Stimulated activated memory B cell treated with anti-CD40 and anti-IgM and Interleukin-4, amounts not matched to agents 10 μg/mL and 1 μg/mL and 100 μg/mL, for 72 hours (primary cell): ENCODE results near the gene ACAT2.

ENCODE experiments used
- ATAC-seq: fragments of 150-1000 bp; cut with Tn5 transposase; 2 replicates; pipeline ENCODE4 v1.10.0; 2021
- H3K27ac Mint-ChIP-seq: one replicate; pipeline ENCODE4 v1.8.0; 2022; ENCODE audit warnings: mild to moderate bottlenecking, mixed read lengths
- H3K27me3 Mint-ChIP-seq: one replicate; pipeline ENCODE4 v1.8.0; 2022; ENCODE audit warnings: mixed read lengths
- H3K36me3 Mint-ChIP-seq: one replicate; pipeline ENCODE4 v1.8.0; 2022; ENCODE audit warnings: mixed read lengths
- H3K4me1 Mint-ChIP-seq: one replicate; pipeline ENCODE4 v1.8.0; 2022; ENCODE audit warnings: mixed read lengths
- H3K4me3 Mint-ChIP-seq: one replicate; pipeline ENCODE4 v1.8.0; 2022; ENCODE audit warnings: mild to moderate bottlenecking, moderate library complexity, mixed read lengths
- H3K9me3 Mint-ChIP-seq: one replicate; pipeline ENCODE4 v1.8.0; 2022; ENCODE audit warnings: mixed read lengths

The ACAT2 gene

DNA sequence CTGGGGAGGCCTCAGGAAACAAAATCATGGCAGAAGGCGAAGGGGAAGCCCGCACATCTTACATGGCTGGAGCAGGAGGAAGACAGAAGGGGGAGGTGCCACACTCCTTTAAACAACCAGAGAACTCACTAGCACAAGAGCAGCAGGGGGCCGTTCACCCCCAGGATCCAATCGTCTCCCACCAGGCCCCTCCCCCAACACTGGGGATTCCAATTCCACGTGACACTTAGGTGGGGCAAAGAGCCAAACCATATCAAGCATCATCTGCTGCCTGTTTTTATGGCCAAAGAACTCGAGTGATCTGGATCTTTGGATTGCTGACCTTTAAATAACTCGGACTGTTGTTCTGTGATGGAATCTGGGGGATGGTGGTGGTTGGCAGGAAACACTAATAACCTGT, 66.2 kb downstream of the ACAT2 start:
- ATAC-seq, result no peak
- peaks cover 9% of the 10 kb centered on the region for H3K36me3 Mint-ChIP-seq
- no peaks in the 10 kb centered on the region for H3K9me3 Mint-ChIP-seq
- H3K4me1 Mint-ChIP-seq, result peaks cover 18% of the 10 kb centered on the region
- H3K4me3 Mint-ChIP-seq, result no peak overlapping the region
- H3K27me3 Mint-ChIP-seq, result peaks cover 3% of the 10 kb centered on the region
- no peak overlapping the region for H3K27ac Mint-ChIP-seq
